NCI-H1694 treated with DMSO at 0.1 percent for 48 hours (cell line): Measurements from ENCODE around the gene WIZ.

ENCODE experiments used
- DNase-seq: peaks from one replicate; lab custom pipeline; 2025; lab: John Stamatoyannopoulos, UW

Gene WIZ

GRCh38 chr19:15374105-15374651, 75.6 kb downstream of the WIZ start:
- no peak for DNase-seq

- no peak for DNase-seq
Observed at GRCh38 chr19:15373644-15374043, 76.1 kb downstream of the WIZ start.

- no peak for DNase-seq
Observed at GRCh38 chr19:15372891-15373301, 76.9 kb downstream of the WIZ start.

- no peak for DNase-seq
Observed at GRCh38 chr19:15372470-15372869, 77.3 kb downstream of the WIZ start.

- no peak for DNase-seq
Observed at GRCh38 chr19:15371786-15372380, 77.9 kb downstream of the WIZ start.

- DNase-seq: no peak
Observed at GRCh38 chr19:15371119-15371518, 78.6 kb downstream of the WIZ start.
